HL-60 (cell line): Measurements from ENCODE around the gene GPR157.

Source experiments
- GABPA ChIP-seq: IDR thresholded peaks from 2 replicates; pipeline ENCODE4 v1.6.1; 2012; ENCODE audit warnings: low read depth
- POLR2AphosphoS5 ChIP-seq: IDR thresholded peaks from 2 replicates; pipeline ENCODE4 v1.6.1; 2012; ENCODE audit warnings: low read depth
- TF ChIP-seq, protein P1 (sequence below): IDR thresholded peaks from one replicate; pipeline ENCODE4 v1.5.1; 2011; ENCODE audit warnings: low read length, control low read depth, inconsistent platforms; ENCODE audit not compliant: insufficient read depth
- TF ChIP-seq, protein P2 (sequence below): IDR thresholded peaks from 2 replicates; pipeline ENCODE4 v1.6.1; 2012; ENCODE audit warnings: low read depth; ENCODE audit not compliant: insufficient replicate concordance

DNA sequence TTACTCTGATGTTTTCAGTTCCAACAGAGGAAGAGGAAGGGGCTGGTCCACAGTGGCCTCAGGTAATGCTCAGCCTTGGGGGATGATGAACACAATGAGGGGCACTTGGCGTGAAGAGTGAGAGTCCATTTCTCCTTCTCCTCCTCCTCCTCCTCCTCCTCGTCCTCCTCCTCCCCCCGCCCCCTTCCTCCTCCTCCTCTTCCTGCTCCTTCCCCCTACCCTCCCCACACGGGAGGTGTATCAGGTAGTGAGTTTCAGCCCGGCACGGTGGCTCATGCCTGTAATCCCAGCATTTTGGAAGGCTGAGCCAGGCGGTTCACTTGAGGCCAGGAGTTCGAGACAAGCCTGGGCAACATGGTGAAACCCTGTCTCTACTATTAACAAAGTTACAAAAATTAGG is 17.3 kb upstream of the GPR157 start:
- TF ChIP-seq, protein P1, sequence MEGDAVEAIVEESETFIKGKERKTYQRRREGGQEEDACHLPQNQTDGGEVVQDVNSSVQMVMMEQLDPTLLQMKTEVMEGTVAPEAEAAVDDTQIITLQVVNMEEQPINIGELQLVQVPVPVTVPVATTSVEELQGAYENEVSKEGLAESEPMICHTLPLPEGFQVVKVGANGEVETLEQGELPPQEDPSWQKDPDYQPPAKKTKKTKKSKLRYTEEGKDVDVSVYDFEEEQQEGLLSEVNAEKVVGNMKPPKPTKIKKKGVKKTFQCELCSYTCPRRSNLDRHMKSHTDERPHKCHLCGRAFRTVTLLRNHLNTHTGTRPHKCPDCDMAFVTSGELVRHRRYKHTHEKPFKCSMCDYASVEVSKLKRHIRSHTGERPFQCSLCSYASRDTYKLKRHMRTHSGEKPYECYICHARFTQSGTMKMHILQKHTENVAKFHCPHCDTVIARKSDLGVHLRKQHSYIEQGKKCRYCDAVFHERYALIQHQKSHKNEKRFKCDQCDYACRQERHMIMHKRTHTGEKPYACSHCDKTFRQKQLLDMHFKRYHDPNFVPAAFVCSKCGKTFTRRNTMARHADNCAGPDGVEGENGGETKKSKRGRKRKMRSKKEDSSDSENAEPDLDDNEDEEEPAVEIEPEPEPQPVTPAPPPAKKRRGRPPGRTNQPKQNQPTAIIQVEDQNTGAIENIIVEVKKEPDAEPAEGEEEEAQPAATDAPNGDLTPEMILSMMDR = no peak
- TF ChIP-seq GABPA (no peak), POLR2AphosphoS5 (no peak)
- TF ChIP-seq, protein P2, sequence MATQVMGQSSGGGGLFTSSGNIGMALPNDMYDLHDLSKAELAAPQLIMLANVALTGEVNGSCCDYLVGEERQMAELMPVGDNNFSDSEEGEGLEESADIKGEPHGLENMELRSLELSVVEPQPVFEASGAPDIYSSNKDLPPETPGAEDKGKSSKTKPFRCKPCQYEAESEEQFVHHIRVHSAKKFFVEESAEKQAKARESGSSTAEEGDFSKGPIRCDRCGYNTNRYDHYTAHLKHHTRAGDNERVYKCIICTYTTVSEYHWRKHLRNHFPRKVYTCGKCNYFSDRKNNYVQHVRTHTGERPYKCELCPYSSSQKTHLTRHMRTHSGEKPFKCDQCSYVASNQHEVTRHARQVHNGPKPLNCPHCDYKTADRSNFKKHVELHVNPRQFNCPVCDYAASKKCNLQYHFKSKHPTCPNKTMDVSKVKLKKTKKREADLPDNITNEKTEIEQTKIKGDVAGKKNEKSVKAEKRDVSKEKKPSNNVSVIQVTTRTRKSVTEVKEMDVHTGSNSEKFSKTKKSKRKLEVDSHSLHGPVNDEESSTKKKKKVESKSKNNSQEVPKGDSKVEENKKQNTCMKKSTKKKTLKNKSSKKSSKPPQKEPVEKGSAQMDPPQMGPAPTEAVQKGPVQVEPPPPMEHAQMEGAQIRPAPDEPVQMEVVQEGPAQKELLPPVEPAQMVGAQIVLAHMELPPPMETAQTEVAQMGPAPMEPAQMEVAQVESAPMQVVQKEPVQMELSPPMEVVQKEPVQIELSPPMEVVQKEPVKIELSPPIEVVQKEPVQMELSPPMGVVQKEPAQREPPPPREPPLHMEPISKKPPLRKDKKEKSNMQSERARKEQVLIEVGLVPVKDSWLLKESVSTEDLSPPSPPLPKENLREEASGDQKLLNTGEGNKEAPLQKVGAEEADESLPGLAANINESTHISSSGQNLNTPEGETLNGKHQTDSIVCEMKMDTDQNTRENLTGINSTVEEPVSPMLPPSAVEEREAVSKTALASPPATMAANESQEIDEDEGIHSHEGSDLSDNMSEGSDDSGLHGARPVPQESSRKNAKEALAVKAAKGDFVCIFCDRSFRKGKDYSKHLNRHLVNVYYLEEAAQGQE = no peak
